GM18508 (cell line): ENCODE data around the gene SLC4A11.
"Not testable (repeated sequence)": the region's sequence is repeated elsewhere in the genome, so short reads cannot be mapped to it uniquely, and the experiment has no call there.

ENCODE experiments used
- ATAC-seq: cut with Tn5 transposase; IDR thresholded peaks from one replicate; pipeline ENCODE4 v1.9.1; 2021; ENCODE audit warnings: moderate number of reproducible peaks; ENCODE audit not compliant: insufficient read depth, unreplicated experiment

The SLC4A11 gene

DNA sequence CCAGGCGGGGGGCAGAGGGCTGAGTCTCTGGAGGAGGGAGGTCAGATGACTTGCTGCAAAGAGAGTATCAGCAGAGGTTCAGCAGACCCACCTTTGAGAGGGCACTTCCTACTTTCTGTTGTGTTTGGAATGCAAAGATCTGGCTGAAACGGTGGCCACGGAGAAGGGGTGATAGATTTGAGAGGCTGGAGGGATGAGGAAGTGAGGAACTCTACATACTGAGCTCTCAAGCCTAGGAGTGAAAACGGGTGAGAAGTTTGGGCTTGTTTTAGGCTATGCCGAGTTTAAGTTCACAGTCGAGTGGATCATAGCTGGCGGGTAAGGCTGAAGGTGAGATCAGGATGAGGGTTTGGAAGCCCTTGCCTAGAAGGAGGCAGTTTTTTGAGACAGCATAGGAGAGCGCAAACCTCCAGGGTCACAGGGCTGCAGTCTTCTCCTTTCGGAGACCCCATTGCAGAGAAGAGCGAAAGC is 30.2 kb downstream of the SLC4A11 start:
- no peak for ATAC-seq

DNA sequence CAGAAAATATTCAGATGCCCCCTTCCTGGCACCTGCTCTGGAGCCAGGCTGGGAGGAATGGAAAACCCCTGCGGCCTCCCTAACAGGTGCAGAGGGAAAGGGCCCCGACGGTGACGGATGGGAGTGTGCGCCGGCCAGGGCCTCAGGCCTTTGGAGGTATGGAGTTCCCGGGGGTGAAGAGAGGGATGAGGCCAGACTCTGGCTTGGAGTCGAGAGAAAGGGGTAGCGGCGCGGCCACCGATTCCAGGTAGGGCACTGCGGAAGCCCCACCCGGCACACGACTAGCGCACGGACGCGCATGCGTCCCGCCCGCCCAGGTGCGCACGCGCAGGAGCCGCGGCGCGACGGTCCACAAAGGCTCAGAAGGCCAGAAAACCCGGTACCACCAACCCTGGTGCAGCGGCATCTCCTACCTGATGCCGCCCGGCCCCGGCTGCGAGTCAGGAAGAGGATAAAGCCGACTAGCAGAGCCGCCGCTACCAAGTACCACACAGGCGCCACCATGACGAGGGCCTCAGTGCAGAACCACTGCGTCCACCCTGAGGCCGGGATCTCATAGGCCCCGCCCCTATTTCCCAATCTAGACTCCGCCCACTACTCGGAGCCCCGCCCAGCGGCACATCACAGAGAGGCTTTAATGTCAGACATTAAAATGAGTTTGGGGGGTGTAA is 34.7 kb downstream of the SLC4A11 start, which contains the start of gene DDRGK1:
Gene DDRGK1, minus strand, starts transcription at position 559 of the 671 bp plus-strand sequence. Its CDS starts 55 bp downstream, at position 504.
- ATAC-seq, result no peak

DNA sequence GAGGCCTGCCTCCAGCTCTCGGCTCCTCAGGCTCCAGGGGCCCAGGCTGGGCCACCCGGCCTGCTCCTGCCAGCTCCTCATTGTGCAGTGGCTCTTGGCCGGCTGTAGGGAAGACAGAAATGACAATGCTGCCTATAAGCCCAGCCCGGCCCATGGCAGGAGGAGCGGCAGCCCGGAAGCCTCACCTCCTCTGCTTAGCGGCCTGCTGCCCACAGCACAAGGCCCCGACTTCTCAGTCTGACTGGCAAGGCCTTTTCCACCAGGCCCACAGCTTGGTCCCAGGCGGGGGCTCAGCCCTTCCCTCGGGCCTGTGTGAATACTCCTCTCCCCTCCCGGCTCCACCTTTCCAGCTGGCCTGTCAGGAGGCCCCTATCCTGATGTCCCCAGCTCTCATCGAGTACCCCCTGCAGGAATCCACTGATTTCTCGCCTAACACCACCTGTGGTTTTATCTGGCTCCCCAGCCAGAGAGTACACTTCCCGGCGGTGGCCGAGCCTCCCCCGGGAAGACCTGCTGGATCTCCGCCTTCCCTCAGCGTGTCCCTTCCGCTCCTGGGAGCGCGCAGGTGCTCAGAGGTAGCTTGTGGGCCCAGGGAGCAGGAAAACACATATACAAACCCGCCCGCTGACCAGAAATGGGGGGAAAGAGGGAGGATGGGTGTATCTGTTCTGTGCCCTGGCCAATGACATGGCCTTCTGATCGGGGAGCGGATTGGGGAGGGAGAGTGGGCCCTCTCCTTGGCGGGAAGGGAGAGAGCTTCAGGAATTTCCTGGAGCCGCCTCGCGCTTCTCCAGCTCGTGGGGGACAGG is 35.5 kb downstream of the SLC4A11 start:
- no peak for ATAC-seq

DNA sequence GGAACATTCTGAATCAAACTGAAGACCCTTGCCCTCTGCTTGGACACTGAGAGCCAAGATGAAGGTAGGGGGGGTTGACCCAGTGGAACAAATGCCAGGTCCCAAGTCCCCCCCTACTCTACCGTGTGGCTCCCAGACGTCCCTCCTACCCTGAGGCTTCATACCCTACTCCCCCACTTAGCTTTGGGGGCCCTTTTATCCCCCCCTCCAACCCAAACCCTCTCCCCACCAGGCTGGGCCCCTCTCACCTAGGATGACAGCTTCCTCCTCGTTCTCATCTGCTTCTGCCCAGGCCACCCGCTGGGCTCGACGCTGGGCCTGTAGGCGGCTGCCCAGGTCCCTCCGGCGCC is 36.0 kb downstream of the SLC4A11 start:
- no peak for ATAC-seq

DNA sequence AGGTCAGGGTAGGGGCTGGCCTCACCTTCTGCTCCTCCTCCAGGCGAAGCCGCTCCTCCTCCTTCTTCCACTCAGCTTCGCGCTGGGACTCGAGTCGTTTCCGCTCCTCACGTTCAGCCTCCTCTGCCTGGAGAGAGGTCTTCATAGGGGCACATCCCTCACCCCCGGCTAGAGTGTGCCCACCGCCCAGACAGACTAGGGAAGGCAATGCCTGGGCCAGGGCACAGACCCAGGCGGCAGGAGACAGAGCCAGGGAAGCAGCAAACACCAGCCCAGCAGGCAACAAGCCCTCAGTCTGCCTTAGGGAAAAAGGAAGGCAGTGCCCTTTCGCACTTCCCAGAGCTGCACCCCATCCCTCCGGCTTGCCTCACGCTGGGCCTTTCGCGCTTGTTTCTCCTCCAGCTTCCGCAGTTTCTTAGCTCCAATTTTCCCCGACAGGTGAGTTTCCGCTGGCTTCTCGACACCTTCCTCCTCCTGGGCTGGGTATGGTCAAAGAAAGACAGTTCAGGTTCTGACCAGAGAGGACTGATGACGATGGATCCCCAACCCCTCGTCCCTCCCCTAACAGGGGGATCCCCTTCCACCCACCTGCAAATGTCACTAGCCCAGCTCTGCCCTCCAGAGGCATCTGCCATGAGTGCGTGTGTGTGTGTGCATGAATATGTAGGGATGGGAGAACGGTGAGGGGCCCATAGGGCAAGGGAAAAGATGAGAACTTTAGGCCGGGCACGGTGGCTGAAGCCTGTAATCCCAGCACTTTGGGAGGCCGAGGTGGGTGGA is 38.8 kb downstream of the SLC4A11 start:
- ATAC-seq, result no peak

DNA sequence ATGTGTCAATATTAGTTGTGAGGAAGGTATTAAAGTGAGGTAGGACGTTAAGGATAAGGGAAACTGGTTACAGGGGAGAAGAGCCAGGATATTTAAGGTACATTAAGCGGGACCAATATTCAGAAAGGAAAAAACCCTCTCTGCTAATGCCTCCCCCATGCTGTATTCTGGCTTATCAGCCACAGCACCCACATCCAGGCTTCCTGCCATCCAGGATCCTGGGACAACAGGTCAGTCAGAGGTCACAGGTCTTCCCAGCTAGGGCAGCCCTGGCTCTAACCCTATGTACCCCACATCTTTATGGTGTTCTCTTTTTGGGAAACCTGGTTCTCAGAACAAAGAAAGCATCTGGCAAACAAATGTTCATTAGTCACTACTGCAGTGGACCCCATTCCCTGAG is 39.8 kb downstream of the SLC4A11 start:
- ATAC-seq, result no peak

DNA sequence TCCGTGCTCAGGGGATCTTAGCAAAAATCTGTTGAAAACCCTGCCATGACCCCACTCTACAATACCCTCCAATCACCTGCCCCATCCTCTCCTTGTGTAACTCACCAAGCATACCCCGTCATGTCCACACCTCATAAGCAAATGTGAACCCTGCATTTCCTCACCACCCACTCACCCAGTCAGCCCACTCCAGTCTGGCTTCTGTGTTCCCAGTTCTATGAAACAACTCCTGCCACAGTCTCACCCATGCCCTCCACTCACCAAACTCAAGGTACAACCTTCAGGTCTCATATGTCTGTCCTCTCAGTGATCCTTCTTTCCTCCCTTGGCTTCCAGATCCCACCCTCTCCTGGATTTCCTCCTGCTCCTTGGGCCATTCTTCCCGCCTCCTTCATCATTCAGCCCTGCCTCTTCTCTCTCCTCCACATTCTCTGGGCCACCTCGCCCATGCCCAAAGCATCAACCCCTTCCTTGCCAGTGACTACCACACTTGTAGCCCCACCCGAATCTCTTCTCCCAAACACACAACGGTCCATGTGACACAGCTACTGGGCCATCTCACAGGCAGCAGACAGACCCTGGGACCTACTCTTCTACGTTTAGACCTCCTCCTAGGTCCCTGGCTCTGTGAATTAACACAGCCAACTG is 43.3 kb downstream of the SLC4A11 start:
- ATAC-seq, result no peak

DNA sequence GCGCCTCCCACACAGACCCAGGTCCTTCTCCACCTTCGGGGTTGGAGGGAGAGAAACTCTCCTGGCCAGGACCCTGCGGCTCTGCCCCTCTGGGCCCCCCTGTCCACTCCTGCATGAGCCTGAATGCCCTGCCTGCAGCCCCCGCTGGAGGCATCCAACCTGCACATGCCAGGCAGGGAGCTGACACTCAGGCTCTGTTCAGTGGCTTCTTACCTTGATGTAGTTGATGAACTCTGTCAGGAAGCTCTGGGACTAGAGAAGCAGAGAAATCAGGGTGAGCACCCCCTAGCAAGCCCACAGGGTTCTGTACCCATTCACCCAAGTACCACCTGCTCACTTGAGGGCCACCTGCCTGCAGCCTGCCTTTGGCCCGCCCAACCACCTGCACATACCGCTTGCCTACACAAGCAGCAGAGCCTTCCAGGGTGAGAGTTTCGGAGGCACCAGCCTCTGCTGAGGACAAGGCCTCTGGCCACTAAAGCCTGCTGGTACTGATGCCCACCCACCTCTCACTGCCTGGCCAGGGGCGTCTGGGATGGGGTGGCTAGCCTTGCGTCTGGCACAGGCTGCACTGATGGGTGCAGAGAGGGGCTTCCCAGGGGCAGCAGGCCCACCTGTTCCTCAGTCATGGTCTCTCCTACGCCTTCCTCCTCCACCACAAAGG is 44.2 kb downstream of the SLC4A11 start:
- no peak for ATAC-seq

DNA sequence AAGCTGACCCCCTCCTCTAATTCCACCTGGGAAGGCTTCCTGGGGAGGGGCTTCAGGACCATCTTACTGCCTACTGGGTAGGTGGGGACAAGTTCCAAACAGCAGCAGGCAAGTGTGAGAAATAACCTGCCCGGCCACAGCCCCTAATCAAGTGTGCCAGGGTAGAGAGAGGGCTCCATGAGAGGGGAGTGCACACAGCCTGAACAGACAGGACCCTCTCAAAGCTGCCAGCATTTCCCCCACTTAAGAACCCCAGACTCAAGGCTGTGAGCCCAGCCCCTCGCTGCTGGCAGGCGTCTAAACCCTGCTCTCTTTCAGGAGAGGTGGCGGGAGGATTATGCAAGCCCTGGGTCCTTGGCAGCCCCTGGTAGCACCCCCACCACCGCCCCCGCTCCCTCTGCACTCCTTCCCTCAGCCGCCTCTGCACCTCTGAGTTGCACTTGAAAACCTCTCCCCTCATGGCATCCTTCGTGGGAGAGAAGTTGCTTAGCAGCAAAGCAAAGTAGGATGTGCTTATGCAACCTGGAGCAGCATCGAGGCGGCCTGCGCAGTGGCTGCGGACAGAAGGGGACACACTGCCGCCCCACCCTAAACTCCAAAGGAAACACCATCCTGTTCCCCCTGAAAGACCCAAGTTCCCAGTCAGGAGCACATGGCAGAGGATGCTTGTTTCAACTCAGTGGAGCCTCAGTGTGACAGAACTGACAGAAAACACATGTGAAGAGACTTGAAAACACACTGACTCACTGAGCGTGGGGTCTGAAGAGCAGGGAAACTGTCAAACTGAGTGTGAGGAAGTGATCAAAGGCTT is 45.0 kb downstream of the SLC4A11 start:
- ATAC-seq, result no peak

DNA sequence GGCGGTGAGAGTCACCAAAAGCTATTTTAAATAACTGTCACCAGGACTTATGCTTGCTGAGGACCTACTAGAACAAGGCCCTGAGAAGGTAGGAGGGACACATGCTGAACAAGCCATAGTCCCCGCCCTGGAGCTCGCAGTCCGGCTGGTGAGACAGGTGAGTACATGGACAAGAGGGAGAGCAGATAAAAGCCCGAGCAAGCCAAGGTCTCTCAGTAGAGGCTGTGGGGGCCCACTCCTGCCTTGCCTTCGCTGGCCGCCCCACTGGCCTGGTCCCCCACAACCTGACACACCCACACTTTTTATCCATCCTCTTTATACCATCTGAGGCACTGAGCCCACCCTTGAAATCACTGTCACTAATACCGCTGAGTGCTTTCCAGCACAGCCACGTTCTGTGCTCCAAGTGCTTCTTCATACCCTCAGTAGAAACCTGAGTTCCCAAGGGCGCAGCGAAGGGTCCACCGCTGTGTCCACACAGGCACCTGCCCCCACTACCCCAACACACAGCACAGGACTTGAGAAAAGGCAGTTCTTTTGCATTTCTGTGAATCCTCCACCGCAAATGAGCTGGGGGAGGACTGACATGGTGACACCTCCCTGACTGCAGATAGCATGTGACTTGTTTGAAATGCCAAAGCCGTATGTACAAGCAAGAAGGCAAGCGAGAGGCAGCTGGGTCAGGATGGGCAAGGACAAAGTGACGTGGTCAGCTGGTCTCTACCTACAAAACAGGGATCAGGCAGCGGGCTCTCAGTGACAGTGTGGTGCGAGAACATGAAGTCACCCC is 46.6 kb downstream of the SLC4A11 start:
- no peak for ATAC-seq

DNA sequence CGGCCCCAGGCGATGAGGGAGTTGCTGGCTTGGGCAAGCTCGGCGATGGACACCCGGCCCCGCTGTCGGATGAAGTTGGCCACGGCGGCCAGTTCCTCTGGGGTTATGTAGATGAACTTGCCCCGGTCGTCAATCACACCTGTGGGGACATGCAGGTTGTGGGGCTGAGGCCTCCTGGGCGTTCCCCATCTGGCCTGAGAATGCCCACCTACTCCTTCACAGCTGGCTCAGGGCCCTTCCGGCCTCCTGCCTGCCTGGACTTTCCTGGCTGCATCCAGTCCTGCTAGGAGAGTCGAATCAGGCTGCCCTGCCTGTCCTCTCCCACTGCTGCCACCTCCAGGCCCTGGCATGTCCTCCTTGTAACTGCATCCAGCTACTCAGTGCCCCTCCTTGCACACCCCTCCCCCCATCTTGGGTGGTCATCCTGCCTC is 48.3 kb downstream of the SLC4A11 start:
- no peak for ATAC-seq

DNA sequence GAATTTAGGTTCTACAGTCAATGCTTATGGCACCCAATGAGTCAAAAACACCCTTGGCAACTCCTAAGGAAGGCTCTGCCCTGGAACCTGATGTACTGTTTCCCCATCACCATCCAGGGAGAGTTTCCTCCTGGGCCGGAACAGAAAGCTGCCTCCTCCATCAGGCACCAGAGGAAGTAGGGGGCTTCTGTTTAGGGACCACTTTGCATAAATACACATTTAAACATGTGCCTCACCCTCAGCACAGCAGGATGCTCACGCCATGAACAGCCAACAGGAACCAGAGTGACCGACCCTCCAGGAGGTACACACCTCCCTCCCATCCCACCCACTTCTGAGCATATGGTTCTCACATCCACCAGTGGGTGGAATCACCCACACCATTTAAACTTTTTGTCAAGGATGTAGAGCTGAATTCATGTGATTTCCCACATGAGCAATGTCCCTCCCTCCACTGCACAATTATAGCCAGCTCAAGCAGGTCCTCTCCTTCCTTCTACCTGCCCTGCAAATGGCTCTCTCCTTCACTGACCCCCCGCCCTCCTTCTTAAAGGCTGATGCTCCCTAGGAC is 49.3 kb downstream of the SLC4A11 start:
- ATAC-seq, result no peak

DNA sequence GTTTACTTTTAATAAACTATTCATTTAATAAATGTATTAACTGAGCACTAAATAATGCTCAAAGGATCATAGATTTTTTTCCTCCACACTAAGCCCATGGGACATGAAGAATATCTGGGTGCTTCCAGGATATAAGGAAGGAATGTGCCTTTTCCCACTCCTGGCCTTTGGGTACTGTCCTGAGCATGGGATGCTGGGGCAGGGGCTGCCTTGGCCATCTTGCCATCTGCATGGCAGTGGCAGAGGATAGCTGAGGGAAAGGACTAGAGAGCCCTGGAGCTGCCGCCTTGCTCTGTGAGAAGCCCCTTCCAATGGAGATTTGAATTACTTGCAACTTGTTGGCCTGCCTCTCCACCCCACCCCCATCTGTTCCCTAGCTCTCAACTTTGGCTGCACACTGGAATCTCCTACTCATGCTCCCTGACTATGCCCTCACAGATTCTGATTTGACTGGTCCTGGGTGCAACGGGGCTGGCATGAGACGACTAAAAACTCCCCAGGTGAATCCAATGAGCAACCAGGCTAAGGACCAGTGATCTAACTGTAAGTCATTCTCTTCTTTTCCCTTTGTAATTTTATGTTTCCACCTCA is 50.1 kb downstream of the SLC4A11 start:
- ATAC-seq, result no peak

DNA sequence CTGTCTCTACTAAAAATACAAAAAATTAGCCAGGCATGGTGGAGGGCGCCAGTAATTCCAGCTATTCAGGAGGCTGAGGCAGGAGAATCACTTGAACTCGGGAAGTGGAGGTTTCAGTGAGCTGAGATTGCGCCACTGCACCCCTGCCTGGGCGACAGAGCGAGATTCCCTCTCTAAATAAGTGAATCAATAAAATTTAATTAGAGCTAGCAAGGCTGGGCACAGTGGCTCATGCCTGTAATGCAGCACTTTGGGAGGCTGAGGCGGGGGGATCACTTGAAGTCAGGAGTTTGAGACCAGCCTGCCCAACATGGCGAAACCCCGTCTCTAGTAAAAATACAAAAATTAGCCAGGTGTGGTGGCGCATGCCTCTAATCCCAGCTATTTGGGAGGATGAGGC is 51.1 kb downstream of the SLC4A11 start:
- ATAC-seq, result not testable (repeated sequence)

DNA sequence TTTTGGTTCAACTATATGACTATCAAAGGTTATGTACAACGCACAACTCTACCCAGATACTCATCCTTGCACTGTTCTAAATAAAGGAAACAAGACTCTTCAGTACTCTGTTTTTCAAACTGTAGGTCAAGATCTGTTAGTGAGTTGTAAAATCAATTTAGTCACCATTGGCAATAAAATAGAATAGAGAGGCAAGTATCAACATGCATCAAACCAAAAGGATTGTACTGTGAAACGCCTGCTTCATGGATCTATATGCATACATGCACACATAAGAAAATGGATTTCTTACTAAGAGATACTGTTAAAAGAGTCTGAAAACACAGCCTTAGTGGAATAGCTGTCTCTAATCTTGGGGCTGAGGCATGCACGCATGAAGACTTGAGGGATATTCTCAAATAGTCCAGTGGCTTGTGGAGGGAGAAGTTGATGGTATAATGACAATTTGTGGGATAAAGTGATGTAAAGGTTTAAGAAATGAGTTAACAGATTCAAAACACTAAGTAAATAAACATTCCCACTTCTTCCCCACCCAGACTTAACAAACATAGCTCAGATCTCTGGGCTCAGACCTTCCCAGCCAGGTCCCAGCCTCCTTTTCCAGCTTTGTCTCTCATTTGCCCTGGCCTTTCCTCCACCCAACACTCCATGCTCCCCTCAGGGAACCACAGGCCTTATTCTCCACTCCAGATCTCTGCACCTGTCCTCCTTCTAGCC is 54.9 kb downstream of the SLC4A11 start:
- no peak for ATAC-seq

DNA sequence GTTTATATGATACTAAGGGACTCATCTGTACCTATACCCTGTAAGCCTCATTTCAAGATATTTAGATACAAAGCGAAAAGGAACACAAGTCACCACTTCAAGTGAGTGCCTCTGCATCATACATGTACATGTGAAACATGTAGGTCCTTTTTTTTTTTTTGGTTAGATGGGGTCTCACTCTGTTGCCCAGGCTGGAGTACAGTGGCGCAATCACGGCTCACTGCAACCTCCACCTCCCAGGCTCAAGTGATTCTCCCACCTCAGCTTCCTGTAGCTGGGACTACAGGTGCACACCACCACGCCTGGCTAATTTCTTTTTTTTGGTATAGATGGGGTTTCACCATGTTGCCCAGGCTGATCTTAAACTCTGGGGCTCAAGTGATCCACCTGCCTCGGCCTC is 56.6 kb downstream of the SLC4A11 start:
- not testable (repeated sequence) for ATAC-seq

DNA sequence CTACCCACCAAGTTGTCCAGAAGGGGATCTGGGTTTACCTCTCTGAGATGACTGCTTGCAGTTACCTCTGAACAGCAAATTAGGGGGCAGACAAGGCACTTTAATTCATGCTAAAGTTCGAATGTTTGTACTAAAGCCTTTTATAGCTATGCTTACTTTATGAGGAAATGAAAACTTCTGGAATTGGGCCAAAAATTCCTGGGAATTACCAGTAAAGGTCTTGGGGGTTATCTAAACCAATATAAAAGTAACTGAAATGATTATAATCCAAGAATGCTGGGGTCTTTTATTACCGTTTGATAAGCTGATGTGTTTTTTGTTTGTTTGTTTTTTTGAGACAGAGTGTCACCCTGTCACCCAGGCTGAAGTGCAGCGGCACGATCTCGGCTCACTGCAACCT is 57.7 kb downstream of the SLC4A11 start:
- ATAC-seq, result no peak
